Measurements from ENCODE around the gene YJEFN3.

The YJEFN3 gene, protein sequence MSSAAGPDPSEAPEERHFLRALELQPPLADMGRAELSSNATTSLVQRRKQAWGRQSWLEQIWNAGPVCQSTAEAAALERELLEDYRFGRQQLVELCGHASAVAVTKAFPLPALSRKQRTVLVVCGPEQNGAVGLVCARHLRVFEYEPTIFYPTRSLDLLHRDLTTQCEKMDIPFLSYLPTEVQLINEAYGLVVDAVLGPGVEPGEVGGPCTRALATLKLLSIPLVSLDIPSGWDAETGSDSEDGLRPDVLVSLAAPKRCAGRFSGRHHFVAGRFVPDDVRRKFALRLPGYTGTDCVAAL

DNA sequence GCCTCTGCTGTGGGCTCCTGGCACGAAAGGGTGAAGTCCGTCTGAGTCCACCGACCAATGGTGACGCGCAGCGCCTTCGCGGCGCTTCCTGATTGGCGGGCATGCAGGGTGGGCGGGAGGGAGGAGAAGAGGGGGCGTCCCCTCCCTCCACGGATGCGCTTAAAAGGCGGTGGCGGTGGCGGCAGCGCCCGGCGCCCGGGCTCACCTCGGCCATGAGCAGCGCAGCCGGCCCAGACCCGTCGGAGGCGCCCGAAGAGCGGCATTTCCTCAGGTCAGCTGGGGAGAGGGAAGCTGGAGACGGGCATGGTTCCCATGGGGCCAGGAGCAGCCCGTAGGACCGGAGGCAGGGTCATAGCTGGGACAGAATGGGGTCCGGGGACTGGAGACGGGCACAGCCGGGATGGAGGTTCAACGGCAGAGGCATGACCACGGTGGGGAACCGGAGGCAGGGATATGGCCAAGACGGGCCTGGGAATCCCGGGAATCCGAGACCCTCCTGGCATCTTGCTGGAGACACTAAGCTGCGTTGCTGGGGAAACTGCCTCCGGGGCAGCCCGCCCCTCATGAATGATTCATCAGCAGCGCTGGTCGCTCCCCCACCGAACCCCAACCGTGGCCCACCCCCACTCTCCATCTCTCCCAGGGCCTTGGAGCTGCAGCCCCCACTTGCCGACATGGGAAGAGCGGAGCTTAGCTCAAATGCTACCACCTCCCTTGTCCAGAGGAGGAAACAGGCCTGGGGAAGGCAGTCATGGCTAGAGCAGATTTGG, at the start of gene YJEFN3:
Gene YJEFN3, plus strand, starts transcription at position 191 of the 770 bp plus-strand sequence. Its CDS starts 22 bp downstream, at position 213.
- TF ChIP-seq GATA3 (IDR thresholded peaks at IDR 0.05; ENCODE audit: low read depth, low read length) (no peak), GATA2 (IDR thresholded peaks at IDR 0.05; ENCODE audit: low read depth, low read length) (no peak)

DNA sequence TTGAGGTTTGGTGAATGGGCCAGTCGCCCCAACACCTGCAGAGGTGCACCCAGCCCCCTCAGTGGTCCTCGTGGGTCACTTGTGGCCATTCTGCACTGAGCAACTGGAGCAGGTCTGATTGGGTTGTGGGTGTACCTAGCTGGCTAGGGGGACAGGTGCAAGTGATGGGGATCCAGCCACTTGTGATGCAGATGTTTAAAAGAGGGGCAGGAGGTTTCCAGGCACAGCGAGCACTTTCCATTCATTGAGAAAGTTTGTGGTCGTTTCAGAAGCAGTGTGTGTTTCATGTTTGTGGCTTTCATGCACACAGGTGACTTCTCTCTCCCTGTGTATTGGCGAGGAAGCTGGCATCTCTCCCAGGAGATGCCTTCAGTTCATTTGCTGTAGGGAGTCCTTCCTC, 48.0 kb upstream of the YJEFN3 start:
- TF ChIP-seq GATA3 (IDR thresholded peaks at IDR 0.05; ENCODE audit: low read depth, low read length) (no peak), GATA2 (IDR thresholded peaks at IDR 0.05; ENCODE audit: low read depth, low read length) (no peak)

DNA sequence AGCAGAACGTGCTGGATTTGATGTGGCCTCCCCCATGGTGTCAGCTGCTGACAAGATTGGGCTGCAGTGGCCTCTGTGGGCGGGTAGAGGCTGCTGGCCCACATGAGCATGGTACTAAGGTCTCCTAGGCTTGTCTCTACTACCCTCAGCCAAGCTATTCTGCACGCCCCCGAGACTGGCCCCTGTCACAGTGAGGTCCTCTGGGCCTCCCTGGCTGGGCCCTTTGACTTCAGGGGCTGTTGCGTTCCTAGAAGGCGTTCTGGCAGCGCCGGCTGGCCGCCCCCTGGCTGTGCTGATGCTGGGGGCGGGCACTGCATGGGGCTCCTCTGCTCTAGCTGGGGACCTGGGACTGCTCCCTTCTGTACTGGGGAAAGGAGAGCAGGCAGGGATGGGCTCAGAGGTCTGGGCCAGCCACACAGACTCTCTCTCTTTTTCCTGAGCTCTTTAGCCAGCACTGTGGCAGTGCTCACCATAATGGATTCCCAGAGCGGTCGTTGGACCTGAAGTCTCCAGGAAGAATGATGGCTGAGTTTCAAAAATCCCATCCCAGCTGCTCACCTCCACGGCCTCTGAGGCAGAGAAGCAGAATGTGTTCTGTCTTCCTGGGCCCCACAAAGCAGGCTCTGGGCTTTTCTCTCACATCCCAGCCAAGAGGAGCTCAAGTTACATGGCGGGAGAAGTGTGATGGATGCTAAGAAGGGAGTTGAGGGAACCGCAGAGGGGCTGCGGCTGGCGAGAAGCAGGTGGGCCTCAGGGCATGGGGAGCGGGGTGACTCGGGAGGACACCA, 45.7 kb upstream of the YJEFN3 start:
- TF ChIP-seq GATA3 (IDR thresholded peaks at IDR 0.05; ENCODE audit: low read depth, low read length) (no peak), GATA2 (IDR thresholded peaks at IDR 0.05; ENCODE audit: low read depth, low read length) (no peak)

DNA sequence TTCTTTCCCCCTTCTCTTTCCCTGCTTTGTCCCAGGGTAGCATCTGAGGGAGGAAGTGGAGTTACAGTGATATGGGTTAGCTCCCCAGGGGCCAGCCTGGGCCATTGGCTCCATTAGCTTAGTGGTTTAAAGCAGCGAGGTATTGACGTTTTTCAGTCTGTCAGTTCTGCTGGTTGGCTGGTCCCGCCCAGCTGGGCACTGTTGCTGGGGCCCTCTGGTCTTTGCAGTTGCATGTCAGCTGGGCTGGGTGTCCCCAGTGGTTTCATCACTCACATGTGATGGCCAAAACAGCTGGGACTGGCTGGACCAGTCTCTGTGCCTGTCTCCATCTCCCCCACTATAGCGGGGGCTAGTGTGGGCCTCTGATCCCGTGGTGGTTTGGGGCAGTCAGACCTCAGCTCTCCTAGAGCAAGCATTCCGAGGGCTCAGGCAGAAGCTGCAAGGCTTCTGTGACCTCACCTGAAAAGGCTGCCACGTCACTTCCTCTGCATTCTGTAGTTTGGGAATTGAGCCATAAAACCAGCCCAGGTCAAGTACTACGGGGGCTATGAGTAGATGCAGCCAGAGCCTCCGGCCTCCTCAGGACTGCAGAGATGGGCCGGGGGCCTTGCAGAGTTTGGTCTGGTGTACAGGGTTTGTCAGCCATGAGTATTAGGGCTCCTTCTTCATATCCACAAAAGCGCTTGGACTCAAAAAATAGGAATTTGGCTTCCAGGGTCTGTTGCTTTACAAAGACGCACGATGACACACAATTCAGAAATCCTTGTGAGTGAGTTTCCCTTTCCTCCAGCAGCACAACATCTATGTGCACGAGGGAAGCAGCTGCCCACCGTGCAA, 43.3 kb upstream of the YJEFN3 start:
- TF ChIP-seq GATA2 (IDR thresholded peaks at IDR 0.05; ENCODE audit: low read depth, low read length) (no peak), GATA3 (IDR thresholded peaks at IDR 0.05; ENCODE audit: low read depth, low read length) (no peak)

DNA sequence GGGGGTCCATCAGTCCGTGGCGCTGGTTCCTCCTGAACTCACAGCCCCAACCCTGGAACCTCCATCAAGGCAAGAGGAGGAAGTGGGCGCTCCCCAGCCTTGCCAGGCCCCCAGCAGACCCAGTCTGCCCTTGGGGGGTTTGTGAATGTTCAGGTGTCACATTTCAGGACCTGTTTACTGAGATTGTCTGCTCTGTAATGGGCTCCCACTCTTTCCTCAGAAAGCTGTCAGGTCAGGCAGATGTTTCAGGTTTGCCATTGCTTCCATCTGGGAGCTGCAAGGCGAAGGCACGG, 42.8 kb upstream of the YJEFN3 start:
- no peak for TF ChIP-seq GATA2 (IDR thresholded peaks at IDR 0.05; ENCODE audit: low read depth, low read length)
- no peak for TF ChIP-seq GATA3 (IDR thresholded peaks at IDR 0.05; ENCODE audit: low read depth, low read length)

DNA sequence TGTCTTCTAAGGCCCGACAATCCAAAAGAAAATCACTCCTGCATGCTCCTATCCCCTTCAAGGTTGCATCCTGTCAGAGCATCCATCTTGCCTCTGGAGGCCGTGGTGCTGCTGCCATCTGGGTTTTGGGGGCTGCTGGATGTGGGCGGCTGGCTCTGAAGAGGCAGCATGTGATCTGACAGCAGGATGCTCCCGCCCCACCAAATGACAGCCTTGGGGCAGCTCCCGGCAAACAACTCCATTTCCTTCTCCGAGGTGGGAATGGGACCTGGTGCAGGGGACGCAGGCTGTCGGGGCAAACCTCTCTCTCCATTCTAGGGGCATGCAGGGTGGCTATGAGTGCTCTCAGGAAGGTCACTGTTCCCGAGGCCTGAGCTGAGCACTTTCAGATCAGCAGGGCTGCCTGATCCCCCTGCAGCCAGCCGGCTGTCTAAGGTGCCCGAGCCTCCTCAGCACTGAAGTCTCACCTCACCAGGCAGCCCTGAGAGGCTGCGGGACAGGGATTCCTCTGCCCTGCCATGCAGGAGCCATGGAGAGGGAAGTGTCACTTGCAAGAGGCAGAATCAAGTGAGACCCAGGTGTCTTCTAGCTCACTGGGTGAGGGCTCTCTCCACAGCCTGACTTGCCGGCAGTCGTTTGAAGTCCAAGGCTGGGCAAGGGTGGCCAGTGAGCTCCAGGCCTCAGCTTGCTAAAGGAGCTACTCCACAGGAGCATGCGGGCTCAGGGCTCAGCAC, 42.2 kb upstream of the YJEFN3 start:
- TF ChIP-seq GATA2 (IDR thresholded peaks at IDR 0.05; ENCODE audit: low read depth, low read length) (no peak), GATA3 (IDR thresholded peaks at IDR 0.05; ENCODE audit: low read depth, low read length) (no peak)

DNA sequence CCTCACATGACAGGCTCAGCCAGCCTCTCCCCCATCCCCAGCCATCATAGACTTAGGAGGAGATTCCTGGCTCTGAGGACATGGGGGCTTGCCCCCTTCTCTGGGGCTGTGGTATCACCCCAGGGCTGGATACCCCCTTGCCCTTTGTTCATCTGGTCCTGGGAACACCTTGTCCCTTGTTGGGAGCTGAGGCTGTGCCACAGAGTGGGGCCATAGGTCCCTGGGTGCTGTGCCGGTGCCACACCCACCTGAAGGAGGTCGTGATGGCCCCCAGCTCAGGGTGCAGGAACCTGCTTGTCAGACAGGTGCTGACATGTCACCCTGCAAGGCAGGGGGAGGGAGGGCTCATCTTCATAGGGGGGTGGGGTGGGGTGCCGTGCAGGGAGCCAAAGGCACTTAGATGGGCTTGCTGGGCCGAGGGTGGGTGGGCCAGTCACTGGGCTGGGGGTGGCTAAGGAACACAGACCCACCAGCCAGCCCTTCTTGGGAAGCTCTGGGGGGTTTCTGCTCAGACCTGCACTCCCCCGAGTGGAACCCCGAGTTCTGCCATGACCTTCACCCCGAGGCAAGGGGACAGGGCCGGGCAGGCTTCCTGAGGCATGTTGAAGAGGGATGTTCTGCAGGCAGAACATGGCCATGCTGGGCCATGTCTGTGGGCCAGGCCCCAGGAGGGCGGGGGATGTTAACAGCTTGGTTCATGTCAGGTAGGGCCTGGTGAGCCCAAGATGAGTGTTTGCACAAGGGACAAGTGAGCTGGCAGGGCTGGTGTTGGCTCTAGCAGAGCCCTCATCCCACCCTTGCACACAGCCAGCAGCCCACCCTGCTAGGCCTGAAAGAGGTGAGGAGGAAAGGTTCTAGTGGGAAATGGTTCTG, 41.4 kb upstream of the YJEFN3 start:
- TF ChIP-seq GATA2 (IDR thresholded peaks at IDR 0.05; ENCODE audit: low read depth, low read length) (no peak), GATA3 (IDR thresholded peaks at IDR 0.05; ENCODE audit: low read depth, low read length) (no peak)

DNA sequence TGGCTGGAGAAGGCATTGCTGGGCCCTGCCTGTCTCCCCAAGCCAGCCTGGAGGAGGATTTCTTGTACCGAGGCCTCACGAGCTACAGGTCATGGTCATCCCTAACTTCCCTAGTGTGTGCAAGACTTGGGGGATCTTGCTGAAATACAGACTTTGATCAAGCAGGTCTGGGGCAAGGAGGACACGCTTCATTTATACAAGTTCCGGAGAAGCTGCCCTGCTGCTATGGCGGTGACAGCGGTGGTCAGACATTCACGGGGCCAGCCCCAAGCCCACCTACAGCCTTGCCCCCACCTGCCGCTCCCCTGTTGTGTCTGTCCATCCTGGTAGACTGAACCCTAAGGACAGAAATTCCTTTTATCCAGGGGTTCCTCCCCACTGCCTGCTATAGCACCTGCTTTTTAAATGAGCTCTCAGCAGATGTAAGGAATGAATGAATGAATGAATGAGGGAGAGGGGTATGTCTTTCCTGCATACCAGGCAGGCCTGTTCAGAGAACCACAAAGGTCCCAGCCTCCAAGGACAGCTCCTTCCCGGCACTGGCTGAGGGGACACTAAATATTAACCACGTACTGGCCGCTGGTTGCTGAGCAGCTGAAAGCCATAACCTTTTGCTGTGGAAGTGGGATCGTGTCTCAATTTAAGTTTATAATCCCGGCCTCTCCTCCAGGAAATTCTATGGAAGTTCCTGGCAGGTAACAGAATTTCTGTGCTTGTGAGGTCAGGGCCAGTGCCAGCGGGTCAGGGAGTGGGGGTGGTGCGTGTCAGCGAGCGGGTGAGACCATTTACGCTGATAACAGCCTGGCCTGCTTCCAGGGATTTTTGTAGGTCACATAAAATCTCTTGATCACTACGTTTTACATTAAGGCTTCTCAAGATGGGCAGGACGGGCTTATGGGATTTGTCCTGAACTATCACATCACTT, 40.5 kb upstream of the YJEFN3 start:
- no peak for TF ChIP-seq GATA3 (IDR thresholded peaks at IDR 0.05; ENCODE audit: low read depth, low read length)
- no peak for TF ChIP-seq GATA2 (IDR thresholded peaks at IDR 0.05; ENCODE audit: low read depth, low read length)

DNA sequence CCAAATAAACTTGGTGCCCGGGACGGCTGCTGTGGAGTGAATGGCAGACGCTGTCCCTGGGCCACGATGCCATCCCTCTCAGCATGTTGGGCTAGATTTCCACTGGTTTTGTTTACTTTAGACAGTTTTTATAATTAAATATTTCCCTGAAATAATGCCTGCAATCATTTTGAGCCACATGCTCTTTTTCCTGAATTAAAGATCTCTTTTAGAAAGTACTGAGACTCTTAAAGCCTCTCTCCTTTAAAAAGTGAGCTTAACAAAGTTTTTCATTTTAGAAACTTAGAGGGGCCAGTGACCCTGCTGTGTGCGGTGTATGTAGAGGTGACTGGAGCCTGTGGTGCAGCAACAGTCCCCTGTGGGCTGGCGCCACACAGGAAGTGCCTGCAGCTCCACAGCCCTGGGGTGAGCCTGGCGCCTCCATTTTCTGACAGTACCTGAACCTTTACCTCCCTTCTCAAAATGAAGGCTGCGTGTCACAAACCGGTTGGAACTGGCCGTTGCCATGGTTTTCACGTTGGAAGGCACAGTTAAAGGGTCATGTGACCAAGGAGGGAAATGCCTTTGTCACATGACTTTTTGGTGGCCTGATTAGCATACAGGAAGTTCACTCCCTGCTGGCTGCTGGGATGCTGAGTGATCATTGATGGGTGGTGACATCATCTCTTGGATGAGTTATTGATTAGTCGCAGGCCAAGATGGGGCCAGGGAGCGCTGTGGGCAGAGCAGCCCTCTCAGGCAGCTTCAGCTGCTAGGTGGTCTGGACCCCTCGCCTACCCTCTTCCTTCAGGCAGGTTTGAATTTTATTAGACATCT, 39.6 kb upstream of the YJEFN3 start:
- TF ChIP-seq GATA2 (IDR thresholded peaks at IDR 0.05; ENCODE audit: low read depth, low read length) (no peak), GATA3 (IDR thresholded peaks at IDR 0.05; ENCODE audit: low read depth, low read length) (no peak)

DNA sequence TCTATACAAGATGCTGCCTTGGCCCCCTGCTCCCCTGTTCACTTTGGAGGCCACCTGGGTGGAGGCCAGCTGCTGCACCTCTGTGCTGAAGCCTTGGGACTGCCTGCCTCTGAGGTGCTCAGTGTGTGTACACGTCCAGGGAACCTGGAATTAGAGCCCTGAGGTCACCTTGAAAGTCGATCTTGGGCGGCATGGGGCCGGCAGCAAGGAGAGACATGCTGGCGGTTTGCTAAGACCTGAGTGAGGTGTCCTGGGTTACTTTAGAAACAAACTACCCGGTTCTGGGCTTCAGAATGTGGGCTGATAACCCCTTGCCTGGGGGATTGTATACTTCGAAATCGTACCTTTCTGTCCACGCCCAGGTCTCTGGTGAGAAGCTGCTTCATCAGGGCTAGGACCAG, 38.9 kb upstream of the YJEFN3 start:
- TF ChIP-seq GATA3 (IDR thresholded peaks at IDR 0.05; ENCODE audit: low read depth, low read length), result no peak
- no peak for TF ChIP-seq GATA2 (IDR thresholded peaks at IDR 0.05; ENCODE audit: low read depth, low read length)
